ENCODE data around the gene PPP6R2. TPM values are rescaled to one million over a fixed set of nuclear protein-coding genes. Genes with fewer than 3 reads are reported as not detected.
"Not testable (repeated sequence)": the region's sequence is repeated elsewhere in the genome, so short reads cannot be mapped to it uniquely, and the experiment has no call there.

The PPP6R2 gene
- total RNA-seq, 1 donor from 2014 or later, result 44.3 TPM

DNA sequence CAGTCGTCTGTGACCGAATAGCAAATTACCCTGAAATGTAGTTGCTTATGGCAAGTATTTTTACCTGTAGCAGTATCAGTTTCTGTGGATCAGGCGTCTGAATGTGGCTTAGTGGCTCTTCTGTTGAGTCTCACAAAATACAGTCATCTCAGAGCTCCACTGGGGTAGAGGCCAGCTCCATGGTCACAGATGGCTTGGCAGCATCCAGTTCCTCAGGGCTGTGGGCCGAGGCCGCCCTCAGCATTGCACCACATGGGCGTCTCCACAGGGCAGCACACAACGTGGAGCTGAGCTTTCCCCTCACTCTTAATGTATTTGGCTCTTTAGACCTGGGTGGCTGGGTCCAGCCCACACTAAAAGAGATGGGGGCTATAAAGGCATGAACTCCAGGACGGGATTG is 73.9 kb downstream of the PPP6R2 start:
- DNase-seq, result no peak
- intact Hi-C loops (cut with micrococcal nuclease), result no loop called here
- no peak for ATAC-seq

DNA sequence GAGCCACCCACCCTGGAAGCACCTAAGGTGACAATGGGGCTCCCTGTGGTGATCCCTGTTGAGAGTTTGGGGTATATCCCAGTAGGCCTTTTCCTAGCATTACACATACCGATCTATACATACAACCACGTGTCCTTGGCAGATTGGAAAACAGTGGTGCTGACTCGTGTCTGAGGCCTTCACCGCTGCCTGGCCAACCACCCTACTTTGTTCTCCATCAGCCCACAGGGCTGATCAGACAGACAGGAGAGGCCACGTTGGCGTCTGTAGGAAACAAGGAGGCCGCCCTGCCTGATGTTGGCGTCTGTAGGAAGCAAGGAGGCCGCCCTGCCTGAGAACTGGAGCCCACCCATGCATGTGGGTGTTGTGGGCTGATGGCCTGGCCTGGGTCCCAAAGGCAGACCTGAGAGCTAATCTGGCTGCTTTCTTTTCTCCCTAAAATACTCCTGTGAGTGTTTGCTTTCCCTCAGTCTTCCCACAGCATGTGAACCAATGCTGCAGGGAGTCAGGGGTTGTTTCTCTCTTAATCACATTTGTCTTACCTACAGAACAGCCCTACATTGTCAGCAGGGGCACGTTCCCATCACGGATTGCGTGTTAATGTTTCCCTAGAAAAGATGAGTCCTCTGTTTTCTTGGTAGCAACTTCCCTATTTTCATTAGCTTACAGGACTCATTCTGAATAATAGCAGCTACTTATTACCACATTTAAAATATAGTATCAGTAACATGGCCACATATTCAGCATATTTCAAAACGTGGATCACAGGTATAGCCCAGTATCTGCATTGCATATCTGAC is 74.5 kb downstream of the PPP6R2 start:
- DNase-seq (no peak), ATAC-seq (no peak)
- intact Hi-C loops (cut with micrococcal nuclease), result no loop called here

DNA sequence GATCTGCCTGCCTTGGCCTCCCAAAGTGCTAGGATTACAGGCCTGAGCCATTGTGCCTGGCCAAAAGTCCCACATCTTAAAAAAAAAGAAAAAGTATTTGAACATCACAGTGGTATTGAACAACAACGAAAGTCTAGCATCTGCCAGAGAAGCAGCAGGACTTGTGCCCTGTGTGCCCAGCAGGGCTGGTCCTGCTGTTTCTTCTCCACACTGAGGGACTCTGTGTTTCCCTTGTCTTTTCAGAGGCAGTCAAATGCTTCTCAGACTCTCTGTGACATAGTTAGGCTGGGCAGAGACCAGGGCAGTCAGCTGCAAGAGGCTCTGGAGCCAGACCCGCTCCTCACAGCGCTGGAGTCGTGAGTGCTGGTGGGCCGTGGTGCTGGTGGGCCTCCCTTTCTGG is 75.5 kb downstream of the PPP6R2 start:
- DNase-seq (no peak), ATAC-seq (no peak)
- intact Hi-C loops (cut with micrococcal nuclease), result no loop called here

DNA sequence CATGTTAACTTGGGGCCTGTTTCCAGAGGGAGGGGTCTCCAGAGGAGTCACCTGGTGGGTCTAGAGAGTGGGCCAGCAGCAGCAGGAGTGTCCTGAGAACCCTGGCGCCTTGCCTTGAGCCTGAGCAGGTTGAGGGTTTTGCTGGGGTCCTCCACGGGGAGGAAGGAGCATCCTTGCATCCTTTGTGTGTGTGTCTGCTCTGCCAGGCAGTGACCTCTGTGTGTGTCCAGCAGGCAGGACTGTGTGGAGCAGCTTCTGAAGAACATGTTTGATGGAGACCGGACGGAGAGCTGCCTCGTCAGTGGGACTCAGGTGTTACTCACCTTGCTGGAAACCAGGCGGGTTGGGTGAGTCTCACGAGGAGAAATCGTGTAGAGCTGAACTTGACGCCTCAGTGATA is 76.0 kb downstream of the PPP6R2 start:
- ATAC-seq, result no peak
- no peak for DNase-seq
- intact Hi-C loops (cut with micrococcal nuclease), result no loop called here

DNA sequence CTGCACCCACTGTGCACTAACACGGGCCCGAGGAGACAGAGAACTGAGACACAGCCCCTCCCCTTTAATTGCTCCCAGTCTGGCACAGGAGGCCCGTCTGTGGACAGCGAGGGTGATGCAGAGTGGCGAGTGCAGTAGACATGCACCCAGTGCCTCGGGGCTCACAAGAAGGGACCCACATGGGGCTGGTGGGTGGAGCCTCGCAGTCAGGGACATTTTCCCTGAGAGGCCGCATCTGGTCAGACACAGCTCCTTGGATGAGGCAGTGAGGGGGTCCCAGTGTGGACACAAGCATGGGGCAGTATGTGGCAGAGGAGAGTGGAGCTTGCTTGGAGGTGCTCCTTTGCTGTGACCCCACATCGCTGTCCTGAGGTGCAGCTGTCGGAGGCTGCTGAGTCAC is 76.9 kb downstream of the PPP6R2 start:
- intact Hi-C loops (cut with micrococcal nuclease), result no loop called here
- ATAC-seq, result no peak
- DNase-seq, result no peak

DNA sequence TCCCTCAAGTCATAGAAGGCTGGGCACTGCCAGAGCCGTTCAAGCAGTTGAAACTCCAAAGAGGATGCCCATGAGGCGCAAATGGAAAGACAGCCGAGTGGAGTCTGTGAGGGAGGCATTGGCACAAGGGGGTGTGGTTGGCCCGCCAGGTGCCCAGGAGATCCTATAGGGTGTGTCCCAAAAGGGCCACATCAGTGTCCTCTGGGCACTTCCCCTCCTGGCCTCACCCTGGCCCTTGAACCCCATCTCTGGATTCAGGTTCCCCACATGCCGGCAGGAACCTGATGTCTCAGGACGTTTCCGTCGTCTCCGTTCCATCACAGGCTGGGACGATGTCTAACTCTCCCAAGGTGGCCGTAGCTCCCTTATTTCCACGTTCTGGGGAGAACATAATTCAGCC is 77.5 kb downstream of the PPP6R2 start:
- ATAC-seq (no peak), DNase-seq (no peak)
- intact Hi-C loops (cut with micrococcal nuclease), result no loop called here

DNA sequence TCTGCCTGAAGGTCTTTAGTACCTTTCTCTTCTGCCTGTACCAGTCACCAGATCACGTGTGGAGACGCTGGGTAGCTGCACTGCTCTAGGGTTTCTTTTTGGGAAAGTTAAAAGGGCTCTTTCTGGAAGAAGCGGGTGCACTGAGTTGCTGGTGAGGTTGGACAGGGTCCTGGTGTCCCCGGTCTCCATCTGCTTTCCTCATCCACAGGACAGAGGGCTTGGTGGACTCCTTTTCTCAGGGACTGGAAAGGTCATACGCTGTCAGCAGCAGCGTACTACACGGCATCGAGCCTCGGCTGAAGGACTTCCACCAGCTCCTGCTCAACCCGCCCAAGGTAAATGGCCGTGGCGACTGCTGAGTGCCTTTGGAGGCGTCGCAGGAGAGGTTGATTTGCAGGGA is 78.9 kb downstream of the PPP6R2 start:
- intact Hi-C loops (cut with micrococcal nuclease), result no loop called here
- ATAC-seq (no peak), DNase-seq (no peak)

DNA sequence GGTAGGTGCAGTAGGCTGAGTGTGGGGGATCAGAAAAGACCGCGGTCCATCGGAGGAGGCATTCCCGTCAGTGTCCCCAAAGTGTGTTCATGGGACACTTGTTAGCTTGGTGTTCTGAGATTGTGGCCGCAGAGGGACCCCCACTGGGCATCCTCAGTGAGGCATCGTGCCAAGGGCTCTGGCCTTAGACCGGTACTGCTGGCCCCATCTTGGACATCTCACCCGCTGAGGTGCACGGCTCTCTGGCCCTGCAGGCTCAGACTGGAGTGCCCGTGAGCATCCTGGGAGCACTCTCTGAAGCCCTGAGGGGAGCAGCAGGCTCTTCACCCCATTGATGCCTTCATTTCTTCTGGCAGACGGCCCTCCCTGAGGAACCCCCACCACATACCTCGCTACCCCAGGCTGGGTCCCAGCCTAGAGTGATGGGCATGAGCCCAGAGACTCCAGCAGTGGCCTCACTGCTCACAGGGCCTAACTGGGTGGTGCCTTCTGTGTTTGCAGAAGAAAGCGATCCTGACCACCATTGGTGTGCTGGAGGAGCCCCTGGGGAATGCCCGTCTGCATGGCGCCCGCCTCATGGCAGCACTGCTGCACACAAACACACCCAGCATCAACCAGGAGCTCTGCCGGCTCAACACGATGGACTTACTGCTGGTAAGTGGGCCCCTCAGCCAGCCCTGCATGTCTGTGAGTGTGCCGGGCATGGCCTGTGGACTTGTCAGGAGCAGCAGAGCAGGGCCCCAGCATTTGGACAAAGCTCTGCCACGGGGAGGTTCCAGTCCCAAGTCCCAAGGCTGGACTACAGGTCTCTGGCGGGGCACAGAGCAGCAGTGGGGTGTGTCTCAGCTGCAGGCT is 80.1 kb downstream of the PPP6R2 start:
- intact Hi-C loops (cut with micrococcal nuclease), result no loop called here
- DNase-seq, result no peak
- ATAC-seq, result no peak

DNA sequence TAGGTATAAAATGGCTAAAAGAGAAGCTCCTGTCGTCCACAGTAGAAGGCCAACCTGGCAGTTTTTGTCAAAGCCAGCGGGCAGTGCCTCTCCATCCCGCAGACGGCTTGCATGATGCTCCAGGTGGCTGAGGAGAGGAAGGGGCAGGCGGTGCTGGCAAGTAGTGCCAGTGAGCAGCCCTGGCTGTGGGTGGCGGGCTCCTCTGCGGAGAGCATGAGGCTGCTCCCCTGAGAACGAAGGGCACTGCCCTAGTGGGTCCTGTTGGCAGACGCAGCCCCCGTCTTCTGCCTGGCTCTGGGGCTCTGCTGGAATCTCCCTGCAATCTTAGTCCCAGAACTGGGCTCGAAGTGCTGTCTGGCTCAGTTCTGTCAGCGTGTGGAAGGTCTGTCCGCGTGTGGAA is 80.8 kb downstream of the PPP6R2 start:
- DNase-seq, result no peak
- intact Hi-C loops (cut with micrococcal nuclease), result no loop called here
- ATAC-seq, result no peak

DNA sequence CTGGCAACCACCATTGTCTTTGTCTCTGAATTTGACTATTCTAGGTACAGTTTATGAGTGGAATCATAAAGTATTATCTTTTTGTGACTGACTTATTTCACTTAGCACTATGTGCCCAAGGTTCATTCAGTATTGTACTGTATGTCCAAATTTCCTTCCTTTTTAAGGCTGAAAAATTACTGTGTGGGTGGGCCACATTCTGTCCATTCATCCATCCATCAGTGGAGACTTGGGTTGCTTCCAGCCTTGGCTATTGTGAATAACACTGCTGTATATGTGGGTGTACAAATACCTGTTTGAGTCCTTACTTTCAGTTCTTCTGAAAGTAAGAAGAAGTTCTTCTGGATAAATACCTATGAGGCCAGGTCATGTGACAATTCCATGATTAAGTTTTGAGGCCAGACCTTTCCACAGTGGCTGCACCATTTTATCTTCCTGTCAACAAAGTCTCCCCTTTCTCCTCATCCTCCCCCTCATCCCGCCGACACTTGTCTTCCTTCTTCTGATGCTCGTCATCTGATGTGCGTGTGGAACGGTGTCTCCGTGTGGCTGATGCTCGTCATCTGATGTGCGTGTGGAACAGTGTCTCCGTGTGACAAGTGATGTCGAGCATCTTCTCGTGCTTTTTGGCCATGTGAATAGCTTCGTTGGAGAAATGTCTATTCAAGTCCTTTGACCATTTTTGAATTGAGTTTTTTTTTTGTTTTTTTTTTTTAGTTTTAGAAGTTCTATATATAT is 82.2 kb downstream of the PPP6R2 start:
- DNase-seq (no peak), ATAC-seq (no peak)
- intact Hi-C loops (cut with micrococcal nuclease), result no loop called here

DNA sequence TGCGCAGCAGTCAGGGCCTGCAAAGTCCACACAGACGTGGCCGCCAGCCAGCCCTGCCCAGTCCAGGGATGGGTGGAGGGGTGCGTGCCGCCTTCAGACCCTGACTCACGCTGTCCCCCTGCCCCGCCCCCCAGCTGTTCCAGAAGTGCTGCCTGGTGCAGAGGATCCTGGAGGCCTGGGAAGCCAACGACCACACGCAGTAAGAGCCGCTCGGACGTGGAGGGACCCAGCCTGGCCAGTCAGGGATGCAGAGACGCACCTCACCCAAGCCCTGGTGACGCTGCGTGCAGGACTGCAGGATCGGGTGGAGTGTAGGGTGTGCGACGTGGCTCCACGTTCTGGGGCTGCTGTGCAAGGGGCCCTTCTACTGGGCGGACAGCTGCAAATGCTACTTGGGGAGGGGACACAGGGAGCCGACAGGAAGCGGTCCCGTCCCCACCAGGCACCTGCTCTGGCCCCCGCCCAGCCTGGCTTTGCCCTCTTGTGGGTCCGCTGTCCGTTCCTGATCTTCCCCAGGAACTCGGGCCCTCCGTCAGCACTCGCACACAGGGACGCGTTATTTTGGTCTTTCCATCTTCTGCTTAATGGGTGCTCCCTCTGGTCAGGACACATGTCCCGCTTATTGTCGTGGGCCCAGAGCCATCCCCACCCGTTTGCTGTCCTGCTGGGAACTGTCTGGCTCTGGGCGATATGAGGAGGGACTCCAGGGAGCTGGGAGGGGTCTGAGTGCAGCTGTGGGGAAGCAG is 89.2 kb downstream of the PPP6R2 start:
- no peak for ATAC-seq
- DNase-seq, result peak; percentile 10

DNA sequence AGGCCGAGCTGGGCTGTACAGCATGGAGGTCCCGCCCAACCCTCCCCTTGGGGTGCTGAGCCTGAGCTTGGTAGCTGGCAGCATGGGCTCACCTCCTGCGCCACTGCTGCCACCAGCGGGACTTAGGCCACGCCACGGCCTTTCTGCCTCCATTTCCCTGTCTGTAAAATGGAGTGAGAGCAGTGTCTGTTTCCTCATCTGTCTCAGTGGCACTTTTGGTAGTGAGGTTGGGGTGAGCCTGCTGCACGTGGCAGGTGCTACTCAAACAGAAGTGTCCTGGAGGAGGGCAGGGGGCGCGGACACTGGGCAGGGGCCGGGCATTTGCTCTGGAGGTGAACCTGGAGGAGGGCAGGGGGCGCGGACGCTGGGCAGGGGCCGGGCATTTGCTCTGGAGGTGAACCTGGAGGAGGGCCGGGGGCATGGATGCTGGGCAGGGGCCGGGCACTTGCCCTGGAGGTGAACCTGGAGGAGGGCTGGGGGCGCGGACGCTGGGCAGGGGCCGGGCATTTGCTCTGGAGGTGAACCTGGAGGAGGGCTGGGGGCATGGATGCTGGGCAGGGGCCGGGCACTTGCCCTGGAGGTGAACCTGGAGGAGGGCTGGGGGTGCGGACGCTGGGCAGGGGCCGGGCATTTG is 89.9 kb downstream of the PPP6R2 start:
- DNase-seq, result peak; percentile 13
- ATAC-seq; intact Hi-C loops (cut with micrococcal nuclease): not testable (repeated sequence)

More for the DNA sequence above, 89.2 kb downstream of the PPP6R2 start:
- intact Hi-C loops (cut with micrococcal nuclease), result no loop called here

DNA sequence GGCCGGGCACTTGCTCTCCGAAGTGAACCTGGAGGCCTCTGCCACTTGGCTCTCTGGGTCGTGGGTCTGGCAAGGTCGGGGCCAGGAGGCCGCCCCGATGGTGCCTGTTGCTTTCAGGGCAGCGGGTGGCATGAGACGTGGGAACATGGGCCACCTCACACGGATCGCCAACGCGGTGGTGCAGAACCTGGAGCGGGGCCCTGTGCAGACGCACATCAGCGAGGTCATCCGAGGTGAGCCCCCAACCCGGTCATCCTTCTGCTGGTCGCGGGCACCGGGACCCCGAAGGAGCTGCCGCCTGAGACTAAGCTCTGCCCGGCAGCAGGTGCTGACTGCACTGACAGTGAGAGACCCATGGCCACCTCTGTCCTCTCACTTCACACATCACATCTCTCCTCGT is 91.7 kb downstream of the PPP6R2 start:
- intact Hi-C loops (cut with micrococcal nuclease), result no loop called here
- ATAC-seq (no peak), DNase-seq (peak; percentile 29)

DNA sequence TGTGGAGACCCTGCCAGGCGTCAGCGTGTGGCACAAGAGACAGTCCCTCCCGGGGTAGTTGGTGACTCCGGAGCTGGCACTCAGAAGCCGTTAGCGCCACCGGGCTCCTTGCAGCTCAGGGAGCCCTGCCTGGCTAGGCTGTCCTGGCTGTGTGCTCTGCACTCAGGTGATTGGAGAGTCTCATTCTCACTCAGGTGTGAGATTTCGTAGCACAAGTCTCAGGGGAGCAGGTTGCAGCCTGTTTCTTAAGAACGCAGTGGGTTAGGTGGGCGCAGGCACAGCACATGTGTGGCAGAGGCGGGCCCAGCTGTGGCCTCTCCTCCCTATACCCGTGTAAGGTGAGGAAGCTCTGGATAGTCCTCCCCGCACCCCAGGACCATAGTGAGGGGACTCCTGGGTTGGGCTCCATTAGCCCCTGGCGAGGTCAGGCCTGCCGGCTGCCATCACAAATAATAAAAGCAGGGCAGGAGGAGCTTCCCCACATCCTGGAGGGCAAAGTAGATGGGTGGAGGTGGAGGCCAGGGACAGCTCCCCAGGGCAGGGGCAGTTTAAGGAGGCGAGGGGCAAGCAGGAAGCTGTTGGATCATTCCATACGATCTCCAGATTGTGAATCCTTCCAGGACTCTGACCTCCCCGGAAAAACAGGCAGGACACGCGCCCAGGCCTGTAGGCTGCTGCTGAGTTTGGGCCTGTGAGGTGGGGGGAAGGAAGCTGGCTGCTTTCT is 92.3 kb downstream of the PPP6R2 start:
- intact Hi-C loops (cut with micrococcal nuclease), result no loop called here
- DNase-seq, result no peak

DNA sequence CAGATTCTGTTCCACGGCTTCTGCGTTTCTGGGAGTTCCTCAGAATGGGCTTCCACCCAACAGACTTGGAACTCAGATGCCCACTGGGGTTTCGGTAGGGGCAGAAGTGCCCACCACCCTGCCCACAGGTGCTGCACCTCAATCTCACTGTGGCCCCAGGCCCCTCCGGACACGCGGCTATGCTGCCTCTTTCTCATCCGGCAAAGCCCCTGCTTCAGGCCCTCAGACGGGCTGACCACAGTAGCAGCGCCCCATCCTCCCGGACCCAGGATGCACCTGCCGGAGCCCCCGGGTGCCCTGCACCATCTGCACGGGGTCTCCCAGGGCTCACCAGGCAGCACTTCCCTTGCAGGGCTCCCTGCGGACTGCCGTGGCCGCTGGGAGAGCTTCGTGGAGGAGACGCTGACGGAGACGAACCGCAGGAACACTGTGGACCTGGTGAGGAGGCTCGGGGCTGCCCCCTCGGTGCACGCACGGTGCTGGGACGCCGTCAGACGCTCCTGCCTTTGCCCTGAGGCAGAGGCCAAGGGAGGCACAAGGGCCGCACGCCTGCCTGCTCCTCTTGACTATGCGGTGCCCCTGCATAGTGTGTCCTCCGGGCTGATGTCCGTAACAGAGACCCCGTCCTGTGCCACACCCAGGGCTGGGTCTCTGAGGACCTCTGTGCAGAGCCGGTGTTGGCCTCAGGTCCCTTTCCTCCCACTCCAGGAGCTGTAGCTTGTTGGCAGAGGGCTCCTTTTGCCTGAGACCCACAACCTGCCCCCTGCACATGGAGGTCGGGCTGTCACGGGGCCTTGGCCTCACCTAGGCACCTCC is 93.1 kb downstream of the PPP6R2 start:
- intact Hi-C loops (cut with micrococcal nuclease), result no loop called here
- ATAC-seq (no peak), DNase-seq (peak; percentile 15)

More for the DNA sequence above, 92.3 kb downstream of the PPP6R2 start:
- ATAC-seq, result no peak

DNA sequence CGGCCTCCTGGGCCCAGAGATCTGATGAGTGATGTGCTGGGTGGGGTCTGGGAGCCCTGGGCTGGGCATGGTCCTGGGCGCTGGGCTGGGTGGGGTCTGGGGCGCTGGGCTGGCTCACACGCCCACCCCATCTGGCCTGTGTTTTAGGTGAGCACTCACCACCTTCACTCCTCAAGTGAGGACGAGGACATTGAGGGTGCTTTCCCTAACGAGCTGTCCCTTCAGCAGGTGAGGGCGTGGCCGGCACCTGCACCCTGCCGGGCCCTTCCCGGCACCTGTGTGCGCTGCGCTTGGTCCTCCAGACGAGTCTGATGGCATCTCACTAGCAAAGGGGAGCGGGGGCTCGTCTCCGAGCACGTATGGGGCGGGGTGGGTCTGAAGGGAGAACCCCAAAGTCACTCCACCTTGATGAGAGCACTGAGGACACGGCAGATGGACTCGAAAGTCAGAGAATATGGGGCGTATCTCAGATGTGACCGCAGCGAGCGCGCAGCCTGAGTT is 93.8 kb downstream of the PPP6R2 start:
- DNase-seq (no peak), ATAC-seq (no peak)
- intact Hi-C loops (cut with micrococcal nuclease), result no loop called here
